GM18498 (cell line): ENCODE data around the gene ITIH5.

Experiments used
- ATAC-seq: cut with Tn5 transposase; IDR thresholded peaks from one replicate; pipeline ENCODE4 v1.9.1; 2021; ENCODE audit warnings: mild to moderate bottlenecking, moderate library complexity; ENCODE audit not compliant: unreplicated experiment

Gene ITIH5

GRCh38 chr10:7635408-7636125, 31.2 kb downstream of the ITIH5 start:
- ATAC-seq: no peak

- ATAC-seq: no peak
Measured at GRCh38 chr10:7634142-7634894, 32.4 kb downstream of the ITIH5 start.

- ATAC-seq: no peak
Measured at GRCh38 chr10:7626283-7626682, 40.5 kb downstream of the ITIH5 start.

- ATAC-seq: no peak
Measured at GRCh38 chr10:7625836-7626235, 40.9 kb downstream of the ITIH5 start.

GRCh38 chr10:7625009-7625408, 41.8 kb downstream of the ITIH5 start:
- ATAC-seq: no peak

GRCh38 chr10:7622969-7623368, 43.8 kb downstream of the ITIH5 start:
- no peak for ATAC-seq

GRCh38 chr10:7618461-7618860, 48.3 kb downstream of the ITIH5 start:
- ATAC-seq: no peak

- ATAC-seq: no peak
Measured at GRCh38 chr10:7611909-7612308, 54.9 kb downstream of the ITIH5 start.

- ATAC-seq: no peak
Measured at GRCh38 chr10:7610651-7611389, 55.9 kb downstream of the ITIH5 start.

- ATAC-seq: no peak
Measured at GRCh38 chr10:7610026-7610425, 56.7 kb downstream of the ITIH5 start.

- ATAC-seq: no peak
Measured at GRCh38 chr10:7609556-7609955, 57.2 kb downstream of the ITIH5 start.

GRCh38 chr10:7608001-7608400, 58.8 kb downstream of the ITIH5 start:
- no peak for ATAC-seq

- ATAC-seq: no peak
Measured at GRCh38 chr10:7606951-7607404, 59.8 kb downstream of the ITIH5 start.

GRCh38 chr10:7605565-7606295, 61.0 kb downstream of the ITIH5 start:
- no peak for ATAC-seq

- ATAC-seq: no peak
Measured at GRCh38 chr10:7601023-7601656, 65.6 kb downstream of the ITIH5 start.

- ATAC-seq: no peak
Measured at GRCh38 chr10:7598771-7599170, 68.0 kb downstream of the ITIH5 start.

- no peak for ATAC-seq
Measured at GRCh38 chr10:7596356-7596755, 70.4 kb downstream of the ITIH5 start.

GRCh38 chr10:7593905-7594304, 72.9 kb downstream of the ITIH5 start:
- no peak for ATAC-seq

- ATAC-seq: no peak
Measured at GRCh38 chr10:7593063-7593462, 73.7 kb downstream of the ITIH5 start.

- ATAC-seq: no peak
Measured at GRCh38 chr10:7592627-7593026, 74.1 kb downstream of the ITIH5 start.

GRCh38 chr10:7590271-7590670, 76.5 kb downstream of the ITIH5 start:
- no peak for ATAC-seq
